Astrocyte of the spinal cord (primary cell): Measurements from ENCODE around the gene CLEC4M.

Source experiments
- DNase-seq: peaks from one replicate; pipeline ENCODE4 v3.0.0; 2011; ENCODE audit warnings: low read depth, low spot score
- H3K4me3 ChIP-seq: 2 replicates; pipeline ENCODE4 v1.5.1; 2011; ENCODE audit warnings: low read depth, mild to moderate bottlenecking, low read length, moderate library complexity
- CTCF ChIP-seq: IDR thresholded peaks from 2 replicates; pipeline ENCODE4 v1.5.1; 2012; ENCODE audit warnings: low read depth, mild to moderate bottlenecking, low read length, inconsistent platforms
- in situ Hi-C: cut with HindIII; loops from 2 replicates; pipeline ENCODE4 v1.10.0; 2017; ENCODE audit warnings: low sequenced_read_pairs

CLEC4M gene

GRCh38 chr19:7733376-7733775, 29.7 kb upstream of the CLEC4M start:
- DNase-seq, result no peak
- no peak for TF ChIP-seq CTCF
- in situ Hi-C loops, result no loop called here
- no peak overlapping the region for H3K4me3 ChIP-seq

DNA sequence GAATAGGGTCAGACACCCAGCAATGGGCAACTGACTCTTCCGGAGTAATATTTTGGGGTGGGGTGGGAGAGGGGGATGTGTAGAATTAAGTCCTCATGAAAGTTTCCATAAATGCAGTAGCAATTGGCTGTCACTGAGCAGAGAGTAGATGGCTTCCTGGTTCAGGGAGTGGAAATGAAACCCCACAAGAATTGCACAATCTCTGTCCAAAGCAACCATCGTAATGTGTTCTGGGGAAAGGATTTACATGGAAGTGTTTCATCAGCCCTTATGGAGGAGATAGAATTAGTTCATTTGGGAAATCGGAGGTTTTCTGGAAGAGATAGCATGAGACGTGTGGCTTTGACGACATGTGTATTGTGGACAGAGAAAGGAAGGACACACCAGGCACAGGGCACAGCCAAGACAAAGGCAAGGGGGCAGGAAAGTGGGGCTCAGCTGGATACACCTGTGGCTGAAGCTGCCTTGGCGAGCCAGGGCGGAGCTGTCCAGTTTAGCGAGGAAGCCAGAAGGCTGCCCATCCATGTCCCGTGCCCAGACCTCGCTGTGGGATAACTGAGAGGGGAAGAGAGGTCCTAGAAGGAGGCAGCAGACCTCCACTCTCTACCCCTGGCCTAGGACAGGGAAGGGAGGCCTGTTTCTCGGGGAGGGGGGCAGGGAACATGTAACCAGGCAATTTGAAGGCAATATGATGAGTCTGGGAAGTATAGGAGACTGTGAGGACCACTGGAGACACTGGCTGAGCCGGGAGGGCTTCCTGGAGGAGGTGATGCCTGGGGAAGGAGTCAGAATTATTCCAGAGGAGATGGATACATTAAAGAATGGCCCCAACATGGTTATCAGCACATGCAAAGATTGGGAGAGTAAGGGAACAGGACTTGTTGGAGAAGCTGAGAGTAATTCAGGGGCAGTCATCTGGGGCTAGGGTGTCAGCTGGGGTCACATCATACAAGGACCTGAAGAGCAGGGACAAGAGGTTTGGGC, 28.5 kb upstream of the CLEC4M start:
- TF ChIP-seq CTCF, result no peak
- in situ Hi-C loops, result no loop called here
- no peak for DNase-seq

DNA sequence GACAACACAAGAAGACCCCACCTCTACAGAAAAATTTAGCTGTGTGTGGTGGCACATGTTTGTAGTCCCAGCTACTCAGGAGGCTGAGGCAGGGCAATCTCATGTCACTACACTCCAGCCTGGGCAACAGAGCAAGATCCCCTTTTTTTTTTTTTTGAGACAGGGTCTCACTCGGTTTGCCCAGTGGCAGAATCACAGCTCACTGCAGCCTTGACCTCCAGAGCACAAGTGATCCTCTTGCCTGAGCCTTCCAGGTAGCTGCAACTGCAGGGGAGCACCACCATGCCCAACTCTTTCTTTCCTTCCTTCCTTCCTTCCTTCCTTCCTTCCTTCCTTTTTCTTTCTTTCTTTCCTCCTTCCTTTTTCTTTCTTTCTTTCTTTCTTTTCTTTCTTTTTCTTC, 26.9 kb upstream of the CLEC4M start:
- no peak for TF ChIP-seq CTCF
- DNase-seq, result no peak
- in situ Hi-C loops, result no loop called here
- no peak overlapping the region for H3K4me3 ChIP-seq

More for the DNA sequence above, 28.5 kb upstream of the CLEC4M start:
- no peak overlapping the region for H3K4me3 ChIP-seq

GRCh38 chr19:7737215-7737614, 25.8 kb upstream of the CLEC4M start:
- in situ Hi-C loops, result no loop called here
- H3K4me3 ChIP-seq, result no peak overlapping the region
- no peak for DNase-seq
- no peak for TF ChIP-seq CTCF

DNA sequence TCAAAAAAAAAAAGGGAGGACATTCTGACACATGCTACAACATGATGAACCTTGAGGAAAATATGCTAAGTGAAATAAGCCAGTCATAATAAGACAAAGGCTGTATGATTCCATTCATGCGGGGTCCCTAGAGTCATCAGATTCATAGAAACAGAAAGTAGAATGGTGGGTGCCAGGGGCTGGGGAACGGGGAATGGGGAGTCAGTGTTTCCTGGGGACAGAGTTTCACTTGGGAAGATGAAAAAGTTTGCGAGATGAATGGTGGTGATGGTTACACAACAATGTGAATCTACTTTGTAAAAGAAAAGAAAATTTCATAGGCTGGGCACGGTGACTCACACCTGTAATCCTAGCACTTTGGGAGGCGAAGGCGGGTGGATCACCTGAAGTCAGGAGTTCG, 25.0 kb upstream of the CLEC4M start:
- in situ Hi-C loops, result no loop called here
- H3K4me3 ChIP-seq, result no peak overlapping the region
- no peak for DNase-seq
- no peak for TF ChIP-seq CTCF

DNA sequence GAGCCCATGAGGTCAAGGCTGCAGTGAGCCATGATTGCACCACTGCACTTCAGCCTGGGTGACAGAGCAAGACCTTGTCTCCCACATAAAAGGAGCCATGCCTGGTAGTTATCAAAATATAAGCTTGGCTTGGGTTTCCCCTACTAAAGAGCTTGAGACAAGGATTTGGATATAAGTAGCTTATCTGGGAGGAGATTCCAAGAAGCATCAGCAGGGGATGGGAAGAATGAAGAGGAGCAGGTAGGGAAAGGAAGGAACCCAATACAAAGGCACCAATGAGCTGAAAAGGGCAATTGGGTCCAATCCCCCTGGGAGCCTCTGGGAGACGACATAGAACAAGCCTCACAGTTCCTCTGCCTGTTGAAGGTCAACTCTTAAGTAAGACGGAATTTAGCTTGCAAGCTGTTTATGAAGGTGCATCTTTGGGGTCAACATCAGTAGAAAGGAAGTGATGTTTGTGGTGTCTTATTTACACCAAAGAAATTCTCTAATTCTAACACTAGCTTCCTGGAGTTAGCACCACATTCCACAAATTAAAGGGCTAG, 23.8 kb upstream of the CLEC4M start:
- in situ Hi-C loops, result no loop called here
- DNase-seq, result no peak
- H3K4me3 ChIP-seq, result no peak overlapping the region
- no peak for TF ChIP-seq CTCF
